HFFc6 (cell line): ENCODE data around the gene ATXN7L1. TPM values are rescaled to one million over a fixed set of nuclear protein-coding genes. Genes with fewer than 3 reads are reported as not detected.

Experiments
- DNase-seq: peaks from one replicate; pipeline ENCODE4 v3.0.0-alpha.2; 2018
- H3K27ac Mint-ChIP-seq: 2 replicates; pipeline ENCODE4 v1.8.0; 2020; ENCODE audit warnings: mild to moderate bottlenecking, mixed read lengths
- H3K27me3 Mint-ChIP-seq: 2 replicates; pipeline ENCODE4 v1.8.0; 2021; ENCODE audit warnings: mild to moderate bottlenecking, moderate library complexity, mixed read lengths; ENCODE audit not compliant: insufficient read depth
- H3K36me3 Mint-ChIP-seq: 2 replicates; pipeline ENCODE4 v1.8.0; 2021; ENCODE audit warnings: low read depth, mixed read lengths
- H3K4me1 Mint-ChIP-seq: 2 replicates; pipeline ENCODE4 v1.8.0; 2020; ENCODE audit warnings: low read depth, mixed read lengths
- H3K4me3 Mint-ChIP-seq: 2 replicates; pipeline ENCODE4 v1.8.0; 2020; ENCODE audit warnings: mild to moderate bottlenecking, moderate library complexity, mixed read lengths
- H3K9me3 Mint-ChIP-seq: 2 replicates; pipeline ENCODE4 v1.8.0; 2020; ENCODE audit warnings: mild to moderate bottlenecking, mixed read lengths
- total RNA-seq, 6 experiments: library from RNA; stranded (reverse); fragmentation: NEBNext Ultra II Directional; extraction: Animal tissue kit (Norgen Biotek cat#: 25700); gene quantifications; 2 replicates in 1 of 6; 3 replicates in 5 of 6; pipeline ENCODE4 v1.2.3, GENCODE V29; 2021
- TF ChIP-seq, protein P1 (sequence below): fragments of 200-600 bp; sonication (generic); IDR thresholded peaks from 2 replicates; pipeline ENCODE4 v1.5.0; 2021; ENCODE audit warnings: antibody characterized with exemption, mild to moderate bottlenecking

Gene ATXN7L1
- total RNA-seq, 6 experiments from 2014 or later = 8.4 to 11.4 (median 9.8) TPM

DNA sequence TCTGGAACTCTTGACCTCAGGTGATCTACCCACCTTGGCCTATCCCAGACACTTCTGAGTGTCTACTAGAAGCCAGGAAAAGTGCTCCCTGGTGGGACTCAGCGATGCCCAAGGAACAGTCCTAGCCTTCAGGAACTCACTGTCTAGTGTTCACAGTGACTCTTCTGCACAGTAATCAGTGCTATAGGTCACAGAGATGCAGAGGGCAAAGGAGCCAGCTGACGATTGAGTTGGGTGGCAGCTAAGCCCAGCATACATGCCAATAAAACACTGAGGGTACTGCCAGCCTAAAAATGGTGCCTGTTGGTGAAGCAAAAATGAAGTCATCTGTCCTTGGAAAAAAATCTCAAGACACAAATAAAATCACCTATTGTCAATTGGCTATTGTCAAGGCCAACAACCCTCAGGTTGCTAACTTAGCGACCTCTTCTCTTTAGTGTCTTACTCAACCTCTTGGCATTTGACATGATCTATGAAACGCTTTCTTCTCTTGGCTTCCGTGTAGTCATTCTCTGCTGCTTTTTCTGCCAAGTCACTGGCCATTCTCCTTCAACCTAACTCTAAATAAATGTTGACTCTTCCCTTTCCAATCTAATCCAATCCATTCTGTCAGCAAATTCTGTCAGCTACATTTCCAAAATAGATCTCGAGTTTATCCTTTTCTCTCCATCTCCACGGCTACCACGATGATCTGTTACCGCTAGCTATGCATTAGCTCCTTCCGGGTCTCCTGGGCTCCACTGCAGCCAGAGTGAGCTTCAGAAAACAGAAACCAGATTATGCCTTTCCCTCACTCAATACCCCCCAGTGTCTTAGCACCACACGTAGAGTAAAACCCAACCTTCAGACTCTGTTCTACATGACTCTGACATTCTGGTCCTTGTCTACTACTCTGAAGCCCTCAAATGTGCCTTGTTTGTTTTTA lies 99.2 kb downstream of the ATXN7L1 start:
- peaks cover 10% of the 10 kb centered on the region for H3K36me3 Mint-ChIP-seq
- peak overlapping the region; percentile 1; the same call in 1 of the 2 replicates for H3K4me3 Mint-ChIP-seq
- H3K27ac Mint-ChIP-seq = peak overlapping the region; percentile 75
- no peaks in the 10 kb centered on the region; the same call in 1 of the 2 replicates for H3K27me3 Mint-ChIP-seq
- peak; percentile 54 for DNase-seq
- no peaks in the 10 kb centered on the region for H3K9me3 Mint-ChIP-seq
- TF ChIP-seq, protein P1, sequence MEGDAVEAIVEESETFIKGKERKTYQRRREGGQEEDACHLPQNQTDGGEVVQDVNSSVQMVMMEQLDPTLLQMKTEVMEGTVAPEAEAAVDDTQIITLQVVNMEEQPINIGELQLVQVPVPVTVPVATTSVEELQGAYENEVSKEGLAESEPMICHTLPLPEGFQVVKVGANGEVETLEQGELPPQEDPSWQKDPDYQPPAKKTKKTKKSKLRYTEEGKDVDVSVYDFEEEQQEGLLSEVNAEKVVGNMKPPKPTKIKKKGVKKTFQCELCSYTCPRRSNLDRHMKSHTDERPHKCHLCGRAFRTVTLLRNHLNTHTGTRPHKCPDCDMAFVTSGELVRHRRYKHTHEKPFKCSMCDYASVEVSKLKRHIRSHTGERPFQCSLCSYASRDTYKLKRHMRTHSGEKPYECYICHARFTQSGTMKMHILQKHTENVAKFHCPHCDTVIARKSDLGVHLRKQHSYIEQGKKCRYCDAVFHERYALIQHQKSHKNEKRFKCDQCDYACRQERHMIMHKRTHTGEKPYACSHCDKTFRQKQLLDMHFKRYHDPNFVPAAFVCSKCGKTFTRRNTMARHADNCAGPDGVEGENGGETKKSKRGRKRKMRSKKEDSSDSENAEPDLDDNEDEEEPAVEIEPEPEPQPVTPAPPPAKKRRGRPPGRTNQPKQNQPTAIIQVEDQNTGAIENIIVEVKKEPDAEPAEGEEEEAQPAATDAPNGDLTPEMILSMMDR = no peak
- peaks cover 65% of the 10 kb centered on the region for H3K4me1 Mint-ChIP-seq

DNA sequence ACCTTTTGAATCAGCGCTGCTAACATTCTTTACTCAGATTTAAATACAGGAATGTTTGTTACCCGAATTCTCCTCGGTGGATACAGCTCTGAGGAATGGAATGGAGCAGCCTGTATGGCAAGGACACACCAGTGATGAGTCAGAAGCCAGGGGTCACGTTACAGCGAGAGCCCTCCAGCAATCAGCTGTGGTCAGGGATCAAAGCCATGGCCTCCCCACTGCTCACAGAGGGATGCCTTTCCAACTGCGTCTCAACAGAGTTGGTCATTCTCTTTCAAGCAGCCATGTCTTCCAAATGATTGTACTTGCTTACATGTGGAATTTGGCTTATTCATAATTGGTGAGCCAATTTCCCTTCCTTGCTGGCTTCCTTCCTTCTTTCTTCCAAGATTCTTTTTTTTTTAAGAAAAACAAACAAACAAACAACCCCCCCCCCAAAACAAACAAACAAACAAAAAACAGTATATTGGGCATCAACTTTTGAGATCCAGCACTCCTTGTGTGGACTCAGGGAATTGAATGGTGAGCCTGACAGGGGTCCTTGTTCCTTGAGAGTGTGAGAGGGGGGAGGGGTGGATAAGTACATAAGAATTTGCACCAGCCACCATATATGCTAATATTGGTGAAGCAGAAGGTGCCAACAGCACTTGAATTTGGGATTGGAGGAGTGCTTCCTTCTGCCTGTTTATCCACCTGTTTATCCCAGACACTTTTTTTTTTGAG lies 100.2 kb downstream of the ATXN7L1 start:
- H3K9me3 Mint-ChIP-seq = no peaks in the 10 kb centered on the region
- TF ChIP-seq, protein P1 = no peak
- DNase-seq = peak; percentile 100
- peak overlapping the region; percentile 77; the same call in 1 of the 2 replicates for H3K4me3 Mint-ChIP-seq
- H3K27me3 Mint-ChIP-seq = no peaks in the 10 kb centered on the region; the same call in 1 of the 2 replicates
- H3K4me1 Mint-ChIP-seq = peaks cover 68% of the 10 kb centered on the region
- H3K27ac Mint-ChIP-seq = peak overlapping the region; percentile 75
- H3K36me3 Mint-ChIP-seq = peaks cover 17% of the 10 kb centered on the region

DNA sequence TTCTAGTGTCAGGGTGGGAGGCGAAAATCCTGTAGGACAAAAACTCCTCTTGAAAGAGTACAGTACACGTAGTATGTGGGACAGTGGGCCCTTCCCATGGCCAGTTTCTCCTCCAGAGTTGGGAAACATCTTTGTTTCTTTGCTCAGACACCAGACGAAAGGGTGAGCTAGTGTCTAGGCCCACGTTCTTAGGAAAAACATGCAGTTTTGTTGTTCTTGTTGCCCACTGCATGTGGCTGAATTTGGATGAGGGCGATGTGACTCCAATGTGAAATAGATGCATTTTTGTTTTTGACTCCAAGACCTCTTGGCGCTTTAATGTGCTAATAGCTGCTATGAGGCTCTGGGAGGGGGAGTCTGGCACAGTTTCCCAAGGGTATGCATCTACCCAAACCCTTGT lies 100.8 kb downstream of the ATXN7L1 start:
- peak overlapping the region; percentile 75 for H3K27ac Mint-ChIP-seq

DNA sequence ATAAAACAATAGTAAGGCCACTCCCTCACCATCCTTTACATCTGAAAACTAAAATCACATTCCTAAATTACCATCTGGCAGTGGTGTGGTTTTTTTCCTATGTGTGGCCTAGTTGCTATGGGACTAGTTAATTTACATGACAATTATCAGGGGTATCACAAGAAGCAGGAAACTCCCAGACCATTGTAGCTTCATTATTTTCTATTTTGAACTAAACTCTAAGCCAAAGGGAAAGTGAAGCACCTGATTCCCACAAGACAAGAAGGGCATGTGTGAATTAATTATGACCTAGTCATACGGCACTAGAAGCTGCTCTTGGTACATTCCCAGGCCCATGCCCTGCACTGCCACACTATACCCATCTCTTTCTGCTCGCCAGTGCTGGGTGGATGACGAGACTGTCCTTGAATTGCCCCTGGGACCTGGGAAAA lies 103.4 kb downstream of the ATXN7L1 start:
- TF ChIP-seq, protein P1 = no peak
- no peaks in the 10 kb centered on the region for H3K9me3 Mint-ChIP-seq
- peak overlapping the region; percentile 21; the same call in 1 of the 2 replicates for H3K27ac Mint-ChIP-seq
- peaks cover 90% of the 10 kb centered on the region for H3K4me1 Mint-ChIP-seq
- DNase-seq = no peak
- H3K4me3 Mint-ChIP-seq = no peak overlapping the region
- peaks cover 14% of the 10 kb centered on the region for H3K36me3 Mint-ChIP-seq
- no peaks in the 10 kb centered on the region; the same call in 1 of the 2 replicates for H3K27me3 Mint-ChIP-seq

More for the DNA sequence above, 100.8 kb downstream of the ATXN7L1 start:
- no peaks in the 10 kb centered on the region; the same call in 1 of the 2 replicates for H3K27me3 Mint-ChIP-seq
- TF ChIP-seq, protein P1 = no peak
- H3K4me3 Mint-ChIP-seq = peak overlapping the region; percentile 77
- peaks cover 74% of the 10 kb centered on the region for H3K4me1 Mint-ChIP-seq
- DNase-seq = no peak
- no peaks in the 10 kb centered on the region for H3K9me3 Mint-ChIP-seq
- peaks cover 19% of the 10 kb centered on the region for H3K36me3 Mint-ChIP-seq

DNA sequence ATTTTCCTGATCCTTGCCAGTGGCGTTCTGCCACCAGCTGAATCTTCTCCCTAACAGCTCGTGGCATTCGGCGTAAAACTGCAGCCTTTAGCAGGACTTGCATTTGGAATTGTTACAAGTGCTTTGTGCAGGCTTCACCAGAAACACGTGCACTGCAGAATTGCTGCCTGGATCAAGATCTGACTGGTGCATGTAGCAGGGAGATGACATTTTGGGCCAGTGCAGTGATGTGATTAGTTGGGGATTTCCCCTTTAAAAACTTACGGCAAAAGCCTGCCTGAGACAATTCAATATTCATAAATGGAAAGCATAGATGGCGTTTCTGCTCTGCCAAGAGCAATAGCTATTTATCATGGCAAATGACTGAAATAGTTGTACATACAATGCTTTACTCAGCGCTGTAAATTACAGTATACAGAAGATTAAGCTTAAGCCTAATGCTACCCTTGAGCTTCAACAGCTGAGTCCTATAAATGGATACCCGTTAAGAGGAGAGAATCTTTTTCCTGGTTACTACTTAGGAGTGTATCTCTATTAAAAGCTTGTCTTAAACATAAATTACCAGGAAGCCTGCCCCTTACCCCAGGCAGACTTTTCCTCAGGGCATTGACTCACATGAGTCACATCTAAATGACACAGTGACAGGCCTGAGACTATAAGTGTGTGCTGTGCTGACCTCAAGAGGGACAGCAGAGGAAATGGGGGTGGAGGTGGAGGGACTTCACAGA lies 106.3 kb downstream of the ATXN7L1 start:
- peak; percentile 40 for DNase-seq
- peak overlapping the region; percentile 22 for H3K4me3 Mint-ChIP-seq
- H3K27ac Mint-ChIP-seq = peak overlapping the region; percentile 64
- H3K27me3 Mint-ChIP-seq = no peaks in the 10 kb centered on the region; the same call in 1 of the 2 replicates
- no peaks in the 10 kb centered on the region for H3K9me3 Mint-ChIP-seq
- H3K4me1 Mint-ChIP-seq = peaks cover 76% of the 10 kb centered on the region
- H3K36me3 Mint-ChIP-seq = peaks cover 9% of the 10 kb centered on the region
- TF ChIP-seq, protein P1 = no peak; the same call in 1 of the 2 replicates
